HepG2 (cell line): ENCODE data around the gene TSGA10IP. TPM values are rescaled to one million over a fixed set of nuclear protein-coding genes. Genes with fewer than 3 reads are reported as not detected.

Experiments used
- AGO1 ChIP-seq: fragments of 200-400 bp; formaldehyde crosslinking; IDR thresholded peaks from 2 replicates; pipeline ENCODE4 v1.6.1; 2017; ENCODE audit warnings: mild to moderate bottlenecking, low read depth, low read length, moderate library complexity; ENCODE audit not compliant: poor library complexity, severe bottlenecking
- ARHGAP35 ChIP-seq: sonication (generic); formaldehyde crosslinking; IDR thresholded peaks from 2 replicates; pipeline ENCODE4 v1.9.0; 2022; ENCODE audit warnings: mild to moderate bottlenecking, inconsistent platforms, moderate library complexity, missing genetic modification reagents, borderline replicate concordance
- ARNTL ChIP-seq: sonication (generic); formaldehyde crosslinking; IDR thresholded peaks from 2 replicates; pipeline ENCODE4 v1.4.0; 2020; ENCODE audit warnings: mild to moderate bottlenecking, missing genetic modification reagents
- ATF6 ChIP-seq: sonication (generic); formaldehyde crosslinking; conservative IDR thresholded peaks from 2 replicates; pipeline ENCODE4 v1.4.0; 2020; ENCODE audit warnings: missing genetic modification reagents
- FOXJ3 ChIP-seq: sonication (generic); formaldehyde crosslinking; IDR thresholded peaks from 2 replicates; pipeline ENCODE4 v1.4.0; 2020; ENCODE audit warnings: missing genetic modification reagents, mild to moderate bottlenecking, borderline replicate concordance
- GZF1 ChIP-seq: sonication (generic); formaldehyde crosslinking; IDR thresholded peaks from 2 replicates; pipeline ENCODE4 v1.5.1; 2020; ENCODE audit warnings: mild to moderate bottlenecking, missing genetic modification reagents
- LCORL ChIP-seq, 2 experiments: fragments of 450-650 bp in 1 of 2; sonication (generic) in 1 of 2; formaldehyde crosslinking in 1 of 2; IDR thresholded peaks; 2 replicates each; pipeline versions ENCODE4 v1.5.0 to v1.6.1; 2017 to 2020; ENCODE audit warnings: antibody characterized with exemption in 1 of 2, missing genetic modification reagents in 1 of 2
- NAIF1 ChIP-seq: sonication (generic); formaldehyde crosslinking; IDR thresholded peaks from 2 replicates; pipeline ENCODE4 v1.5.0; 2020; ENCODE audit warnings: mild to moderate bottlenecking, missing genetic modification reagents, borderline replicate concordance
- NFE2L1 ChIP-seq: sonication (generic); formaldehyde crosslinking; IDR thresholded peaks from 2 replicates; pipeline ENCODE4 v1.4.0; 2020; ENCODE audit warnings: missing genetic modification reagents, mild to moderate bottlenecking, borderline replicate concordance
- NR1H2 ChIP-seq: sonication (generic); formaldehyde crosslinking; IDR thresholded peaks from 2 replicates; pipeline ENCODE4 v1.8.1; 2022; ENCODE audit warnings: low read depth, missing genetic modification reagents, borderline replicate concordance
- PRPF4 ChIP-seq: fragments of 200-400 bp; formaldehyde crosslinking; IDR thresholded peaks from 2 replicates; pipeline ENCODE4 v1.6.1; 2016; ENCODE audit warnings: low read length, low read depth; ENCODE audit not compliant: poor library complexity, severe bottlenecking
- RBFOX2 ChIP-seq: fragments of 200-400 bp; formaldehyde crosslinking; IDR thresholded peaks from 2 replicates; pipeline ENCODE4 v1.6.1; 2017; ENCODE audit warnings: low read depth, mild to moderate bottlenecking, low read length
- SUZ12 ChIP-seq: fragments of 150-350 bp; IDR thresholded peaks from 2 replicates; pipeline ENCODE4 v1.6.1; 2014; ENCODE audit warnings: low read depth, low read length
- TOPORS ChIP-seq: sonication (generic); formaldehyde crosslinking; IDR thresholded peaks from 2 replicates; pipeline ENCODE4 v1.8.0; 2023; ENCODE audit warnings: mild to moderate bottlenecking, missing genetic modification reagents
- ZBTB20 ChIP-seq: sonication (generic); formaldehyde crosslinking; IDR thresholded peaks from 2 replicates; pipeline ENCODE4 v1.8.1; 2023; ENCODE audit warnings: missing genetic modification reagents, low read depth, mild to moderate bottlenecking, borderline replicate concordance
- ZKSCAN5 ChIP-seq: sonication (generic); formaldehyde crosslinking; IDR thresholded peaks from 2 replicates; pipeline ENCODE4 v1.5.1; 2020; ENCODE audit warnings: mild to moderate bottlenecking, missing genetic modification reagents
- ZMYM4 ChIP-seq: sonication (generic); formaldehyde crosslinking; IDR thresholded peaks from 2 replicates; pipeline ENCODE4 v1.8.1; 2023; ENCODE audit warnings: mild to moderate bottlenecking, missing genetic modification reagents
- ZNF335 ChIP-seq: sonication (generic); formaldehyde crosslinking; IDR thresholded peaks from 2 replicates; pipeline ENCODE4 v1.4.0; 2020; ENCODE audit warnings: missing genetic modification reagents
- ZNF367 ChIP-seq: sonication (generic); formaldehyde crosslinking; IDR thresholded peaks from 2 replicates; pipeline ENCODE4 v1.4.0; 2020; ENCODE audit warnings: missing genetic modification reagents, borderline replicate concordance
- ZNF451 ChIP-seq: sonication (generic); formaldehyde crosslinking; IDR thresholded peaks from 2 replicates; pipeline ENCODE4 v1.5.0; 2020; ENCODE audit warnings: mild to moderate bottlenecking, missing genetic modification reagents
- ZNF800 ChIP-seq: sonication (generic); formaldehyde crosslinking; IDR thresholded peaks from 2 replicates; pipeline ENCODE4 v1.4.0; 2020; ENCODE audit warnings: missing genetic modification reagents
- ZNF850 ChIP-seq: sonication (generic); formaldehyde crosslinking; conservative IDR thresholded peaks from 2 replicates; pipeline ENCODE4 v1.9.0; 2021; ENCODE audit warnings: mild to moderate bottlenecking, missing genetic modification reagents
- ZSCAN30 ChIP-seq: sonication (generic); formaldehyde crosslinking; IDR thresholded peaks from 2 replicates; pipeline ENCODE4 v1.5.0; 2020; ENCODE audit warnings: mild to moderate bottlenecking, missing genetic modification reagents
- polyA plus RNA-seq, 8 experiments: library from polyadenylated mRNA; depleted of rRNA in 3 of 8; stranded (reverse) in 7 of 8; unstranded in 1 of 8; fragments of >200 nt; fragmentation: Illumina TruSeq in 4 of 8; extraction: Trizol in 4 of 8; gene quantifications; 2 replicates each; pipeline versions ENCODE4 v1.2.1 to v1.2.3, GENCODE V29; 2011 to 2016; ENCODE audit warnings: low read depth in 4 of 8, missing spikeins in 1 of 8, mixed read lengths in 1 of 8; ENCODE audit not compliant: insufficient read depth in 1 of 8
- total RNA-seq, 5 experiments: library from RNA; depleted of rRNA; stranded (reverse); fragments of >200 nt; fragmentation: Illumina TruSeq; extraction: Trizol; gene quantifications; 2 replicates each; pipeline ENCODE4 v1.2.3, GENCODE V29; 2016; ENCODE audit warnings: low read depth in 1 of 5
- TF ChIP-seq, protein P1 (sequence below): sonication (generic); formaldehyde crosslinking; IDR thresholded peaks from 2 replicates; pipeline ENCODE4 v1.8.0; 2022; ENCODE audit warnings: low read depth, missing genetic modification reagents
- TF ChIP-seq, protein P2 (sequence below): IDR thresholded peaks from 2 replicates; pipeline ENCODE4 v1.6.1; 2016; ENCODE audit warnings: missing genetic modification reagents, missing compliant biosample characterization

The TSGA10IP gene
- total and polyA plus RNA-seq, 2 of the 13 experiments (the other 11 are each of a cell fraction or from before 2014, with no cell fraction given): not detected

GRCh38 chr11:66002648-66003225 lies 57.5 kb downstream of the TSGA10IP start (continued):
- TF ChIP-seq ATF6: no peak
- no peak for TF ChIP-seq ZNF850 (CRISPR knock-in tag)
- no peak for TF ChIP-seq TOPORS (CRISPR knock-in tag)
- no peak for TF ChIP-seq GZF1
- TF ChIP-seq ZBTB20 (CRISPR knock-in tag): no peak
- no peak for TF ChIP-seq LCORL (IDR thresholded peaks at IDR 0.05)
- no peak for TF ChIP-seq LCORL (CRISPR knock-in tag; IDR thresholded peaks at IDR 0.05)
- peak; percentile 34 for TF ChIP-seq AGO1
- TF ChIP-seq PRPF4: no peak
- TF ChIP-seq NFE2L1 (CRISPR knock-in tag): no peak
- TF ChIP-seq ZSCAN30: no peak
- peak; percentile 22; the same call in 1 of the 2 replicates for TF ChIP-seq RBFOX2
- no peak for TF ChIP-seq SUZ12
- TF ChIP-seq ARHGAP35 (CRISPR knock-in tag): no peak
- no peak for TF ChIP-seq ZNF367 (CRISPR knock-in tag)
- TF ChIP-seq NR1H2 (CRISPR knock-in tag): no peak
- no peak for TF ChIP-seq ZNF800
- no peak for TF ChIP-seq ZNF451 (CRISPR knock-in tag)
- no peak for TF ChIP-seq ZNF335
- no peak for TF ChIP-seq NAIF1
- TF ChIP-seq, protein P1, sequence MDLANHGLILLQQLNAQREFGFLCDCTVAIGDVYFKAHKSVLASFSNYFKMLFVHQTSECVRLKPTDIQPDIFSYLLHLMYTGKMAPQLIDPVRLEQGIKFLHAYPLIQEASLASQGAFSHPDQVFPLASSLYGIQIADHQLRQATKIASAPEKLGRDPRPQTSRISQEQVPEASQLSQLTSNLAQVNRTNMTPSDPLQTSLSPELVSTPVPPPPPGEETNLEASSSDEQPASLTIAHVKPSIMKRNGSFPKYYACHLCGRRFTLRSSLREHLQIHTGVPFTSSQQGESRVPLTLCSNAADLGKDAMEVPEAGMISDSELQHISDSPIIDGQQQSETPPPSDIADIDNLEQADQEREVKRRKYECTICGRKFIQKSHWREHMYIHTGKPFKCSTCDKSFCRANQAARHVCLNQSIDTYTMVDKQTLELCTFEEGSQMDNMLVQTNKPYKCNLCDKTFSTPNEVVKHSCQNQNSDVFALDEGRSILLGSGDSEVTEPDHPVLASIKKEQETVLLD (CRISPR knock-in tag): no peak
- TF ChIP-seq ZKSCAN5: no peak
- no peak for TF ChIP-seq ZMYM4 (CRISPR knock-in tag)
- TF ChIP-seq, protein P2, sequence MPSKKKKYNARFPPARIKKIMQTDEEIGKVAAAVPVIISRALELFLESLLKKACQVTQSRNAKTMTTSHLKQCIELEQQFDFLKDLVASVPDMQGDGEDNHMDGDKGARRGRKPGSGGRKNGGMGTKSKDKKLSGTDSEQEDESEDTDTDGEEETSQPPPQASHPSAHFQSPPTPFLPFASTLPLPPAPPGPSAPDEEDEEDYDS: no peak
- TF ChIP-seq ARNTL: no peak
- 0 out of 2 replicates have a peak, but pooled peaks have one; percentile 15 for TF ChIP-seq FOXJ3 (CRISPR knock-in tag)
